B cell (primary cell): ENCODE data around the gene TEKT5. TPM values are rescaled to one million over a fixed set of nuclear protein-coding genes. Genes with fewer than 3 reads are reported as not detected.

Source experiments
- ATAC-seq: fragments of 200-7000 bp; cut with Tn5 transposase; one replicate; pipeline ENCODE4 v1.10.0; 2021; ENCODE audit warnings: low read depth, mild to moderate bottlenecking, moderate number of reproducible peaks, moderate library complexity
- CTCF ChIA-PET: fragments of 350-600 bp; sonication (Branson Sonifier 250); formaldehyde crosslinking; loops from one replicate; lab custom pipeline; 2021; ENCODE audit warnings: antibody characterized with exemption, inconsistent platforms; lab: Charles Lee
- POLR2A ChIA-PET: fragments of 350-600 bp; sonication (Branson Sonifier 250); formaldehyde crosslinking; loops from one replicate; lab custom pipeline; 2021; ENCODE audit warnings: antibody characterized with exemption; lab: Charles Lee
- DNase-seq: peaks from one replicate; pipeline ENCODE4 v3.0.0; 2013
- H2AFZ ChIP-seq: 2 replicates; pipeline ENCODE4 v1.6.1; 2012; ENCODE audit warnings: mild to moderate bottlenecking, low read depth, low read length; ENCODE audit not compliant: insufficient read depth, poor library complexity, severe bottlenecking
- H3K27ac ChIP-seq, 2 donors: 1 replicate in 1 of 2; 2 replicates in 1 of 2; pipeline ENCODE4 v1.5.1; 2012 to 2013; ENCODE audit warnings: low read length in 2 of 2, mild to moderate bottlenecking in 2 of 2, moderate library complexity in 1 of 2
- H3K27me3 ChIP-seq, 4 experiments: fragments of 200-600 bp in 1 of 4; sonication (generic) in 1 of 4; replicated peaks in 1 of 4; 1 replicate in 2 of 4; 2 replicates in 2 of 4; pipeline versions ENCODE4 v1.6.1 to v1.7.0; 2013 to 2016; ENCODE audit warnings: low read length in 3 of 4, mild to moderate bottlenecking in 2 of 4, mixed read lengths in 1 of 4, moderate library complexity in 1 of 4; ENCODE audit not compliant: insufficient read depth in 4 of 4, control insufficient read depth in 3 of 4; ENCODE audit errors: control extremely low read depth in 1 of 4
- H3K36me3 ChIP-seq, 2 experiments: replicated peaks in 1 of 2; 1 replicate in 1 of 2; 2 replicates in 1 of 2; pipeline versions ENCODE4 v1.6.1 to v1.7.1; 2013; ENCODE audit warnings: low read length in 1 of 2; ENCODE audit not compliant: insufficient read depth in 2 of 2, control insufficient read depth in 1 of 2; ENCODE audit errors: control extremely low read depth in 1 of 2, extremely low read depth in 1 of 2
- H3K4me1 ChIP-seq, 2 donors: fragments of 200-600 bp in 1 of 2; sonication (generic) in 1 of 2; 1 replicate in 1 of 2; 2 replicates in 1 of 2; pipeline versions ENCODE4 v1.5.1 to v1.6.1; 2013 to 2017; ENCODE audit warnings: low read length in 2 of 2; ENCODE audit not compliant: control insufficient read depth in 2 of 2, insufficient read depth in 2 of 2
- H3K4me2 ChIP-seq: replicated peaks from 2 replicates; pipeline ENCODE3; 2012; ENCODE audit warnings: mild to moderate bottlenecking, low read depth, low read length; ENCODE audit not compliant: poor library complexity, severe bottlenecking
- H3K4me3 ChIP-seq, 5 experiments: fragments of 200-600 bp in 1 of 5; sonication (generic) in 1 of 5; 1 replicate in 3 of 5; 2 replicates in 2 of 5; pipeline versions ENCODE4 v1.5.1 to v1.7.0; 2011 to 2016; ENCODE audit warnings: low read length in 4 of 5, mild to moderate bottlenecking in 4 of 5, low read depth in 2 of 5, control low read depth in 1 of 5, moderate library complexity in 1 of 5; ENCODE audit not compliant: insufficient read depth in 1 of 5; ENCODE audit errors: control extremely low read depth in 1 of 5, extremely low read depth in 1 of 5
- H3K79me2 ChIP-seq: fragments of 200-600 bp; sonication (generic); one replicate; pipeline ENCODE4 v1.6.0; 2016; ENCODE audit warnings: low read length; ENCODE audit not compliant: control insufficient read depth, insufficient read depth
- H3K9ac ChIP-seq: fragments of 200-600 bp; sonication (generic); 2 replicates; pipeline ENCODE4 v1.6.1; 2017; ENCODE audit warnings: mild to moderate bottlenecking, low read length, moderate library complexity
- H3K9me3 ChIP-seq, 3 donors: one replicate each; pipeline versions ENCODE4 v1.6.1 to v1.7.1; 2013; ENCODE audit warnings: low read length in 2 of 3; ENCODE audit not compliant: control insufficient read depth in 2 of 3, insufficient read depth in 1 of 3; ENCODE audit errors: control extremely low read depth in 1 of 3
- H4K20me1 ChIP-seq: 2 replicates; pipeline ENCODE4 v1.6.0; 2012; ENCODE audit warnings: mild to moderate bottlenecking, low read length; ENCODE audit not compliant: insufficient read depth, control insufficient read depth, poor library complexity, severe bottlenecking
- H3K27ac Mint-ChIP-seq: one replicate; pipeline ENCODE4 v1.8.0; 2021; ENCODE audit warnings: mixed read lengths
- H3K27me3 Mint-ChIP-seq: one replicate; pipeline ENCODE4 v1.8.0; 2021; ENCODE audit warnings: mixed read lengths
- H3K4me1 Mint-ChIP-seq: one replicate; pipeline ENCODE4 v1.8.0; 2021; ENCODE audit warnings: mixed read lengths
- H3K4me3 Mint-ChIP-seq: one replicate; pipeline ENCODE4 v1.8.0; 2021; ENCODE audit warnings: mixed read lengths
- H3K9me3 Mint-ChIP-seq: one replicate; pipeline ENCODE4 v1.8.0; 2022; ENCODE audit warnings: mixed read lengths; ENCODE audit not compliant: insufficient read depth
- CTCF ChIP-seq: fragments of 200-600 bp; IDR thresholded peaks from one replicate; pipeline ENCODE4 v1.8.0; 2022; ENCODE audit warnings: antibody characterized with exemption, mild to moderate bottlenecking
- EZH2 ChIP-seq: IDR thresholded peaks from 2 replicates; pipeline ENCODE4 v1.6.1; 2012; ENCODE audit warnings: borderline replicate concordance, low read depth, mild to moderate bottlenecking, moderate library complexity, low read length; ENCODE audit not compliant: insufficient read depth, poor library complexity, severe bottlenecking
- WGBS: methylation state at CpG from one replicate; pipeline ENCODE4 v1.1.5; 2013; ENCODE audit warnings: missing lambda C conversion rate; ENCODE audit not compliant: insufficient coverage; 5-methylcytosine and 5-hydroxymethylcytosine counted together
- intact Hi-C: fragments of 100-400 bp; cut with micrococcal nuclease; formaldehyde crosslinking; loops from one replicate; pipeline ENCODE4 v1.10.0; 2022
- polyA plus RNA-seq: library from polyadenylated mRNA; depleted of rRNA; stranded (reverse); fragments of >200 nt; gene quantifications from 2 replicates; pipeline ENCODE4 v1.2.3, GENCODE V29; 2012
- total RNA-seq, 2 donors: library from RNA; stranded (reverse); fragments of 120-200 nt in 1 of 2; gene quantifications; 1 replicate in 1 of 2; 2 replicates in 1 of 2; pipeline versions ENCODE4 v1.2.3 to v1.2.4, GENCODE V29; 2013 to 2022

The TEKT5 gene
- total and polyA plus RNA-seq, 2 donors (not counting 1 experiment from before 2014, with no cell fraction given), result 0.42 to 0.57 TPM

- H3K4me1 Mint-ChIP-seq, result peaks cover 8% of the 10 kb centered on the region
- ATAC-seq (peak; percentile 65), DNase-seq (peak; percentile 19)
- H3K4me3 Mint-ChIP-seq, result peak overlapping the region; percentile 62
- Histone ChIP-seq H4K20me1 (no peaks in the 10 kb centered on the region), H3K9ac (peak overlapping the region; percentile 19), H3K4me2 (peak overlapping the region; percentile 68), H3K4me3 (peak overlapping the region in 3 of 5 experiments; percentile 19 to 33 (median 20)), H3K36me3 (no peaks in the 10 kb centered on the region), H3K79me2 (no peaks in the 10 kb centered on the region), H3K9me3 (peaks cover 0 to 8% (median 0%) of the 10 kb centered on the region in 3 donors), H3K27ac (no peak overlapping the region), H3K4me1 (peaks cover 9 to 19% of the 10 kb centered on the region in 2 donors), H2AFZ (peak overlapping the region; percentile 33), H3K27me3 (peaks cover 0 to 18% (median 3%) of the 10 kb centered on the region in 4 experiments)
- CTCF ChIA-PET, result no interaction called here
- H3K27me3 Mint-ChIP-seq, result peaks cover 29% of the 10 kb centered on the region
- H3K9me3 Mint-ChIP-seq, result no peaks in the 10 kb centered on the region
- intact Hi-C loops, result no loop called here
- POLR2A ChIA-PET, result no interaction called here
- TF ChIP-seq CTCF, result no peak
- TF ChIP-seq EZH2, result no peak
- WGBS, result 20% methylated on average over 15 of the region's 25 CpGs
- H3K27ac Mint-ChIP-seq, result no peak overlapping the region
These were observed 75.4 kb downstream of the TEKT5 start for GRCh38 chr16:10619271-10619849.

- peaks cover 29% of the 10 kb centered on the region for H3K27me3 Mint-ChIP-seq
- Histone ChIP-seq H3K4me1 (peaks cover 14 to 25% of the 10 kb centered on the region in 2 donors), H3K79me2 (no peaks in the 10 kb centered on the region), H3K27ac (no peak overlapping the region), H3K36me3 (no peaks in the 10 kb centered on the region), H3K9me3 (peaks cover 0 to 8% (median 0%) of the 10 kb centered on the region in 3 donors), H3K27me3 (peaks cover 0 to 18% (median 3%) of the 10 kb centered on the region in 4 experiments), H3K9ac (no peak overlapping the region), H3K4me2 (peak overlapping the region; percentile 68), H3K4me3 (peak overlapping the region in 1 of 5 experiments; percentile 33), H2AFZ (no peak overlapping the region), H4K20me1 (no peaks in the 10 kb centered on the region)
- H3K4me1 Mint-ChIP-seq, result peaks cover 11% of the 10 kb centered on the region
- POLR2A ChIA-PET, result no interaction called here
- ATAC-seq, result no peak
- peak overlapping the region; percentile 37 for H3K4me3 Mint-ChIP-seq
- 87% methylated on average over 13 of the region's 13 CpGs for WGBS
- no peak overlapping the region for H3K27ac Mint-ChIP-seq
- intact Hi-C loops, result no loop called here
- H3K9me3 Mint-ChIP-seq, result no peaks in the 10 kb centered on the region
- CTCF ChIA-PET, result no interaction called here
- DNase-seq, result no peak
- TF ChIP-seq CTCF (no peak), EZH2 (no peak)
These were observed 76.0 kb downstream of the TEKT5 start for GRCh38 chr16:10618710-10619209.
